Gastrocnemius medialis (tissue), 4 donors: ENCODE results near the gene TRIM41. TPM values are rescaled to one million over a fixed set of nuclear protein-coding genes. Genes with fewer than 3 reads are reported as not detected.

Source experiments
- ATAC-seq, 2 donors: fragments of 150-250 bp; one replicate each; pipeline ENCODE4 v1.9.1; 2016
- DNase-seq, 2 donors: peaks; one replicate each; pipeline ENCODE4 v3.0.0-alpha.2; 2019
- H3K27ac ChIP-seq, 4 donors: fragments of 200-600 bp; sonication (generic); 1 replicate in 1 of 4; 2 replicates in 3 of 4; pipeline ENCODE4 v1.5.1; 2016 to 2018; ENCODE audit warnings: mild to moderate bottlenecking in 2 of 4, moderate library complexity in 1 of 4
- H3K27me3 ChIP-seq, 3 donors: fragments of 200-600 bp; sonication (generic) in 2 of 3; 1 replicate in 1 of 3; 2 replicates in 2 of 3; pipeline versions ENCODE4 v1.5.1 to v1.6.0; 2016 to 2019; ENCODE audit warnings: mild to moderate bottlenecking in 1 of 3, moderate library complexity in 1 of 3
- H3K36me3 ChIP-seq, 2 donors: fragments of 200-600 bp; sonication (generic) in 1 of 2; one replicate each; pipeline ENCODE4 v1.5.1; 2017 to 2018
- H3K4me1 ChIP-seq, 2 donors: fragments of 200-600 bp; sonication (generic) in 1 of 2; one replicate each; pipeline ENCODE4 v1.5.1; 2016 to 2017; ENCODE audit warnings: mild to moderate bottlenecking in 2 of 2
- H3K4me3 ChIP-seq, 4 donors: fragments of 200-600 bp; sonication (generic) in 3 of 4; 1 replicate in 1 of 4; 2 replicates in 3 of 4; pipeline ENCODE4 v1.5.1; 2016 to 2019; ENCODE audit warnings: mild to moderate bottlenecking in 2 of 4
- H3K9me3 ChIP-seq, 3 donors: fragments of 200-600 bp; sonication (generic) in 2 of 3; 1 replicate in 1 of 3; 2 replicates in 2 of 3; pipeline ENCODE4 v1.5.1; 2016 to 2019
- POLR2A ChIP-seq, 2 donors: fragments of 450-650 bp; IDR thresholded peaks; one replicate each; pipeline ENCODE4 v1.6.1; 2017; ENCODE audit warnings: antibody characterized with exemption in 2 of 2, mild to moderate bottlenecking in 2 of 2, moderate library complexity in 2 of 2
- in situ Hi-C, 4 donors: fragments of 200-750 bp; cut with MboI; loops; one replicate each; pipeline versions ENCODE4 v1.15.0 to v1.8.0; 2017; ENCODE audit warnings: low sequenced_read_pairs in 4 of 4
- intact Hi-C: fragments of 100-400 bp; cut with DNase I; formaldehyde crosslinking; loops from one replicate; pipeline ENCODE4 v1.15.1; 2023; ENCODE audit warnings: low total_unique reads
- total RNA-seq, 4 donors: library from RNA; depleted of rRNA; stranded (reverse); fragments of >200 nt; gene quantifications; one replicate each; pipeline versions ENCODE4 v1.1.0 to v1.2.3, GENCODE V29; 2016
- TF ChIP-seq, protein P1 (sequence below), 5 experiments: fragments of 450-650 bp in 3 of 5; fragments of 200-600 bp in 2 of 5; sonication (generic) in 2 of 5; IDR thresholded peaks in 4 of 5; conservative IDR thresholded peaks in 1 of 5; 1 replicate in 4 of 5; 2 replicates in 1 of 5; pipeline ENCODE4 v1.5.1; 2016 to 2019; ENCODE audit warnings: antibody characterized with exemption in 5 of 5, mild to moderate bottlenecking in 3 of 5, moderate library complexity in 3 of 5

Gene TRIM41
- total RNA-seq, 4 donors from 2014 or later = 15.6 to 23.5 (median 21.6) TPM

GRCh38 chr5:181224390-181225229 is 1.5 kb downstream of the TRIM41 start:
- intact Hi-C loops = no loop called here

GRCh38 chr5:181229996-181230395 is 6.9 kb downstream of the TRIM41 start:
- Histone ChIP-seq H3K27me3 (no peaks in the 10 kb centered on the region), H3K27ac (no peak overlapping the region), H3K4me3 (no peak overlapping the region), H3K36me3 (peaks cover 0 to 47% of the 10 kb centered on the region in 2 donors), H3K9me3 (no peaks in the 10 kb centered on the region), H3K4me1 (peaks cover 12 to 15% of the 10 kb centered on the region in 2 donors)
- in situ Hi-C loops = no loop called here
- DNase-seq (no peak), ATAC-seq (no peak)
- intact Hi-C loops = no loop called here
- no peak for TF ChIP-seq POLR2A (IDR thresholded peaks at IDR 0.05)
- TF ChIP-seq, protein P1, sequence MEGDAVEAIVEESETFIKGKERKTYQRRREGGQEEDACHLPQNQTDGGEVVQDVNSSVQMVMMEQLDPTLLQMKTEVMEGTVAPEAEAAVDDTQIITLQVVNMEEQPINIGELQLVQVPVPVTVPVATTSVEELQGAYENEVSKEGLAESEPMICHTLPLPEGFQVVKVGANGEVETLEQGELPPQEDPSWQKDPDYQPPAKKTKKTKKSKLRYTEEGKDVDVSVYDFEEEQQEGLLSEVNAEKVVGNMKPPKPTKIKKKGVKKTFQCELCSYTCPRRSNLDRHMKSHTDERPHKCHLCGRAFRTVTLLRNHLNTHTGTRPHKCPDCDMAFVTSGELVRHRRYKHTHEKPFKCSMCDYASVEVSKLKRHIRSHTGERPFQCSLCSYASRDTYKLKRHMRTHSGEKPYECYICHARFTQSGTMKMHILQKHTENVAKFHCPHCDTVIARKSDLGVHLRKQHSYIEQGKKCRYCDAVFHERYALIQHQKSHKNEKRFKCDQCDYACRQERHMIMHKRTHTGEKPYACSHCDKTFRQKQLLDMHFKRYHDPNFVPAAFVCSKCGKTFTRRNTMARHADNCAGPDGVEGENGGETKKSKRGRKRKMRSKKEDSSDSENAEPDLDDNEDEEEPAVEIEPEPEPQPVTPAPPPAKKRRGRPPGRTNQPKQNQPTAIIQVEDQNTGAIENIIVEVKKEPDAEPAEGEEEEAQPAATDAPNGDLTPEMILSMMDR (IDR thresholded peaks at IDR 0.05 in 4 of 5, conservative IDR thresholded peaks at IDR 0.05 in 1 of 5) = no peak

More at GRCh38 chr5:181224390-181225229, 1.5 kb downstream of the TRIM41 start:
- in situ Hi-C loops = no loop called here
- Histone ChIP-seq H3K36me3 (peaks cover 0 to 11% of the 10 kb centered on the region in 2 donors), H3K4me1 (peaks cover 21 to 23% of the 10 kb centered on the region in 2 donors), H3K27ac (peak overlapping the region; percentile 90 to 97 (median 92)), H3K9me3 (no peaks in the 10 kb centered on the region), H3K4me3 (peak overlapping the region; percentile 76 to 95 (median 78)), H3K27me3 (no peaks in the 10 kb centered on the region)
- ATAC-seq (no peak), DNase-seq (no peak)
- TF ChIP-seq POLR2A (IDR thresholded peaks at IDR 0.05) = no peak
- TF ChIP-seq, protein P1 (IDR thresholded peaks at IDR 0.05 in 4 of 5, conservative IDR thresholded peaks at IDR 0.05 in 1 of 5) = no peak

DNA sequence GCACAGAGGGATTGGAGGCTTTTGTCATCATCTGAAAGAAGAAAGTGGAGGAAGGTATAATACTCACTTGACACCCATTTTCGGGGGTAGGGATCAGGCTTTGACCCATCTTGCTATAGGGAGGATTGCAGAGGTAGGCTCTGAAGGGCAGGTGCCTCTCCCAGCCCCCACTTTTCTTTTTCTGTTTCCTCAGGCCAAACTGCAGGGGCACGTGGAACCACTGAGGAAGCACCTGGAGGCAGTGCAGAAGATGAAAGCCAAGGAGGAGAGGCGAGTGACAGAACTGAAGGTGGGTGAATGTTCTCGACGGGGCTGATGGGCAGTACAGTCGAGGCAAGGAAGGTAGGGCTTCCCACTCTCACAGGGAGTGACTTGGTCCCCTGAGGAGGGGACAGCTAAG is 7.5 kb downstream of the TRIM41 start:
- no peak for ATAC-seq
- H3K27ac ChIP-seq = no peak overlapping the region
- H3K4me1 ChIP-seq = peaks cover 11% of the 10 kb centered on the region in 2 donors
- TF ChIP-seq, protein P1 (IDR thresholded peaks at IDR 0.05 in 4 of 5, conservative IDR thresholded peaks at IDR 0.05 in 1 of 5) = no peak
- no peak for TF ChIP-seq POLR2A (IDR thresholded peaks at IDR 0.05)
- intact Hi-C loops = no loop called here
- peaks cover 0 to 52% of the 10 kb centered on the region in 2 donors for H3K36me3 ChIP-seq
- in situ Hi-C loops = no loop called here
- no peaks in the 10 kb centered on the region for H3K9me3 ChIP-seq
- H3K27me3 ChIP-seq = no peaks in the 10 kb centered on the region
- DNase-seq = no peak
- H3K4me3 ChIP-seq = no peak overlapping the region

DNA sequence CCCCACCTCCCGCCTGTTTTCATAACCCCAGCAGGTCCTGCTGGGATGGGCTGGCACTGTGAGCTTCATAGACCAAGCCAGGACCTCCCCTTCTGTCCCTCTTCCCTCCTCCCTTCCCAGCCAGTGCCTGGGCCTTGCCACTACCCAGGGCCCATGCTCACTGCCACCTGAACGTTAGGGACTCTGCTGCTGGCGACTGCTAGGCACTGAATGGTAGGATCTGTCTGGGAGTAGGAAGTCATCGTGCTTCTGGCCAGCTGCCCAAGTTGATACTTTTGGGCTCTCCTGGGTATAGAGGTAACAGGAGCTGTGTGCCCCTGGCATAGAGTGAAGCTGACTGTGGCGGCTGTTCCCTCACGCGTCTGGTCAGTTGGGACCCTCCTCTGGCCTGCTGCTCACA is 8.4 kb downstream of the TRIM41 start:
- no peak for DNase-seq
- intact Hi-C loops (no loop called here), in situ Hi-C loops (no loop called here)
- no peaks in the 10 kb centered on the region for H3K9me3 ChIP-seq
- TF ChIP-seq, protein P1 (IDR thresholded peaks at IDR 0.05 in 4 of 5, conservative IDR thresholded peaks at IDR 0.05 in 1 of 5) = no peak
- TF ChIP-seq POLR2A (IDR thresholded peaks at IDR 0.05) = no peak
- no peak for ATAC-seq
- H3K27ac ChIP-seq = no peak overlapping the region
- no peak overlapping the region for H3K4me3 ChIP-seq
- H3K4me1 ChIP-seq = peaks cover 2 to 3% of the 10 kb centered on the region in 2 donors
- H3K27me3 ChIP-seq = no peaks in the 10 kb centered on the region
- peaks cover 0 to 60% of the 10 kb centered on the region in 2 donors for H3K36me3 ChIP-seq
